Measurements from ENCODE around the gene STIP1. TPM values are rescaled to one million over a fixed set of nuclear protein-coding genes. Genes with fewer than 3 reads are reported as not detected.

The STIP1 gene
- total RNA-seq, 1 experiment from 2014 or later: 338 TPM

GRCh38 chr11:64165842-64166635 lies 19.9 kb upstream of the STIP1 start, which contains the start of gene MACROD1:
TSS of gene MACROD1 (minus strand) at chr11:64166113. CDS start at chr11:64165994, 119 bp downstream.
- H2BK12ac ChIP-seq (ENCODE audit: insufficient read length, low read depth, low read length): no peak within 1 kb of the TSS
- H3K9me3 Mint-ChIP-seq: peaks cover 0 to 3% of the 10 kb centered on the region in 2 experiments; a peak in 2 of 5 replicates
- peak within 1 kb of the TSS; percentile 66 to 90 (median 72); a peak in 6 of 7 replicates for H3K27ac Mint-ChIP-seq
- no peak within 1 kb of the TSS for H4K8ac ChIP-seq (replicated peaks; ENCODE audit: insufficient read length, low read depth, low read length)
- H2BK120ac ChIP-seq (ENCODE audit: low read depth, low read length, poor library complexity, severe bottlenecking): no peak within 1 kb of the TSS
- H3K23me2 ChIP-seq (ENCODE audit: insufficient read length, low read depth, low read length, poor library complexity, severe bottlenecking): peaks cover 5% of the 10 kb centered on the region
- H3K4me1 Mint-ChIP-seq: peaks cover 10 to 19% of the 10 kb centered on the region in 2 experiments
- TF ChIP-seq CTCF (conservative IDR thresholded peaks at IDR 0.05): no peak
- peaks cover 1% of the 10 kb centered on the region; the same call in 1 of the 2 replicates for H3K27me3 ChIP-seq (ENCODE audit: insufficient read depth, low read length)
- no peak within 1 kb of the TSS for H4K5ac ChIP-seq (ENCODE audit: insufficient read length, low read depth, low read length)
- H2BK15ac ChIP-seq (ENCODE audit: low read depth, low read length): no peak within 1 kb of the TSS
- no peak within 1 kb of the TSS for H3K9ac ChIP-seq (ENCODE audit: extremely low read depth, insufficient read length, low read length)
- no peaks in the 10 kb centered on the region for H3K9me3 ChIP-seq (ENCODE audit: control insufficient read depth, low read depth, low read length)
- H3K56ac ChIP-seq (ENCODE audit: insufficient read length, low read depth, low read length): no peak within 1 kb of the TSS
- no peaks in the 10 kb centered on the region for H3K79me2 ChIP-seq (ENCODE audit: insufficient read depth, low read length)
- peaks cover 0 to 9% (median 4%) of the 10 kb centered on the region in 3 experiments; a peak in 3 of 7 replicates for H3K36me3 Mint-ChIP-seq (ENCODE audit: insufficient read depth in 1 of 3, low read depth in 3 of 3)
- peak; percentile 93 for DNase-seq
- no peak within 1 kb of the TSS for H2BK5ac ChIP-seq (ENCODE audit: insufficient read length, low read length)
- H3K23ac ChIP-seq (ENCODE audit: insufficient read length, low read depth, low read length): no peak within 1 kb of the TSS
- no peak within 1 kb of the TSS for H3K4ac ChIP-seq (ENCODE audit: low read depth, low read length)
- H2AK5ac ChIP-seq (ENCODE audit: insufficient read length, low read length): no peak within 1 kb of the TSS
- H4K91ac ChIP-seq (ENCODE audit: insufficient read length, low read depth, low read length): no peak within 1 kb of the TSS
- no peak within 1 kb of the TSS for H2BK20ac ChIP-seq (ENCODE audit: low read depth, low read length, poor library complexity, severe bottlenecking)
- peak within 1 kb of the TSS; percentile 90 for H3K14ac ChIP-seq (ENCODE audit: insufficient read depth, low read length)
- no peaks in the 10 kb centered on the region for H4K20me1 ChIP-seq (ENCODE audit: control insufficient read depth, insufficient read depth, insufficient read length)
- peak within 1 kb of the TSS; percentile 68 for H3K18ac ChIP-seq (ENCODE audit: insufficient read length, low read depth, low read length)
- peak within 1 kb of the TSS; percentile 69 to 80 for H3K4me3 Mint-ChIP-seq
- no CpG with 5 or more reads among the region's 92 CpGs for WGBS (ENCODE audit: extremely low coverage, insufficient read length, low lambda C conversion rate)
- H3K4me2 ChIP-seq (ENCODE audit: insufficient read depth, insufficient read length, low read length): peak within 1 kb of the TSS; percentile 5
- no peak within 1 kb of the TSS for H2AFZ ChIP-seq (ENCODE audit: low read length)
- no peaks in the 10 kb centered on the region for H3K79me1 ChIP-seq (ENCODE audit: insufficient read depth, low read depth, low read length, poor library complexity, severe bottlenecking)
- no peak within 1 kb of the TSS for H3K27ac ChIP-seq (ENCODE audit: insufficient read length, low read depth, low read length)
- no peak within 1 kb of the TSS for H3T11ph ChIP-seq (ENCODE audit: low read length)
- H3K4me1 ChIP-seq (ENCODE audit: insufficient read depth, low read length): no peaks in the 10 kb centered on the region
- H3K27me3 Mint-ChIP-seq (ENCODE audit: low read depth): peaks cover 18% of the 10 kb centered on the region

All from H9 (cell line).